Inflammatory macrophage (primary cell): Measurements from ENCODE around the gene CYGB.
A peak's percentile ranks its signal among the peaks of the same experiment; 100 is the strongest.

Experiments
- DNase-seq, 2 donors: peaks; one replicate each; pipeline ENCODE4 v3.0.0-alpha.2; 2020 to 2022
- total RNA-seq, 18 experiments: gene quantifications; one replicate each; lab custom pipeline; 2026; ENCODE audit warnings: mixed read lengths in 6 of 18, inconsistent platforms in 2 of 18; lab: John Stamatoyannopoulos, UW

The CYGB gene
- total RNA-seq = 0.35 to 32.6 (median 2.5) reads per million in 18 experiments

DNA sequence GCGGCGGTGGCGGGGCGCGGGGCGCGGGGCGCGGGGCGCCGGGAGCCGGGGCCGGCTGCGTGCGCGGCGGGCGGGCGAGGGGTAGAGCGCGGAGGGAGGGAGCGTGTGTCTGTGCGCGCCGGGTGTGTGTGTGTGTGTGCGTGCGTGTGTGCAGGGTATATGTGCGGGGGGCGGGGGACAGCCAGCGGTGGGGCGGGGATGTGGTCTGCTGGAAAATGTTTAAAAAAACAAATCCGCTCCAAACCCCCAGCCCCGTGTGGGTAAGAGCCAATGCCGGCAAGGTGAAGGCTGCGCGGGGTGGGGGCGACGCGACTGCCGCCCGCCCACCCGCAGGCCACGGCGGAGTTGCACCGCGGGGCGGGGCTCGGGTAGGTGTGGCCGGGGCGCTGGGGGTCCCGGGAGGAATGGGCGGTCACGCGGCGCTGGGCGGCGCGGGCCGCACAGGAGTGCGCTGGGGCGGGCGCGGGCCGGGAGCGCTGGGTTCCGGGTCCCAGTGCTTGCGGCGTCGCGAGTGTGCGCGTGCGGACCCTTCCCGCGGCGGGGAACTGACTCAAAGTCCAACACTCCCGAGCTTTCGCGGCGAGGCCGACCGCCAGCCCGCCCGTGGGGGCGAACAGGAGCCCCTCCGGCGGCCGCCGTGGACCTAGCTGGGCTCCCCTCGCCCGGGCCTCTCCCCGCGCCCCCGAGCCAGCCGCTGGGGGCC is at the start of gene CYGB:
CYGB (minus strand) TSS at position 132 of the 703 bp plus-strand sequence. CDS start 167 bp downstream, outside the sequence.
- DNase-seq = peak in 1 of 2 donors; percentile 19

- DNase-seq = no peak
These were observed 49.4 kb upstream of the CYGB start for GRCh38 chr17:76586741-76587487.

DNA sequence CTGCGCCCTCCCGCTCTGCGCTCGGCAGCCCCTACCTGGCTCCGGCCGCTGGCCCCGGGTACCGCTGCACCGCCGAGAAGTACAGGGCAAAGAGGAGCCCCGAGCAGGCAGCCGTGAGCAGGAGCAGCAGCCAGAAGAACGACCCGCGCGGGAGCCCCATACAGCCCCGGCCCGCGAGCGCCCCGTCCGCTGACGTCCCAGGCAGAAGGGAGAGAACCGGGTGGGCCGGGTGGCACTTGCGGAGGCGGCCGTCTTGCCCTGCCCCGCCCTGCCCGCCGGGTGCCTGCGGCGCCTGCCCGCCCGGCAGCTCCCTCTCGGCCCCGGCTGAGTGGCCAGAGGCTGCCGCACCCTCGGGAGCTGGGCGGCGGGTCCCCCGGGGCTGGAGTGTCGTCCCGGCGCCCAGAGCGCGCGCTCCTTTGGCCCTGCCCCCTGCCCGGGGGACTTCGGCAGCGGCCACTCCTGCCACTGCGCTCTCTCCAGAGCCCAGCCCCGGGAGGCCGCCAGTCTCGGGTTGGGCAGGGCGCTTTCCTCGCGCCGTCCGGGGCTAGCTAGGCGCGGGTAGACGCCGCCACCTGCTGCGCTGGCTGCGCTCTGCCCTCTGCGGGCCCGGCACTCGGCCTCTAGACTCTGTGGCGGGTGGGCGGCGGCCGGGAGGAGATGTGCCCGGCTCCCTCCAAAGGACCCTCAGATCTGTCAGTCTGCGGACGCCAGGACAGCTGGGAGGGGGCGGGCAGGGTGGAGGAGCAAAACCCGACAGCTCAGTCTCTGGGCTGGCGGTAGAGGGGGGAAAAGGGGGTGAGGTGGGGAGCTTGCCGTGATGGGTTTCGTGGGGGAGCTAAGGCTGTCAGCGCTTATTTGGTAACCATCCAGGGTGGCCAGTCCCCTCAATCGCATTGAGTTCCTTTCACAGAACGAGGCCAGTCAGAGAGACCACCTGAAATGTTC is 48.4 kb upstream of the CYGB start, which contains the start of gene ST6GALNAC2:
ST6GALNAC2 (minus strand) TSS at position 212 of the 945 bp plus-strand sequence; CDS start at position 160, 52 bp downstream.
- peak; percentile 65 to 75 for DNase-seq

- peak; percentile 17 to 37 for DNase-seq
These were observed 47.6 kb upstream of the CYGB start for GRCh38 chr17:76585033-76585648.

- DNase-seq = no peak
These were observed 47.0 kb upstream of the CYGB start for GRCh38 chr17:76584427-76585032.

- DNase-seq = no peak
These were observed 45.2 kb upstream of the CYGB start for GRCh38 chr17:76582660-76583059.

DNA sequence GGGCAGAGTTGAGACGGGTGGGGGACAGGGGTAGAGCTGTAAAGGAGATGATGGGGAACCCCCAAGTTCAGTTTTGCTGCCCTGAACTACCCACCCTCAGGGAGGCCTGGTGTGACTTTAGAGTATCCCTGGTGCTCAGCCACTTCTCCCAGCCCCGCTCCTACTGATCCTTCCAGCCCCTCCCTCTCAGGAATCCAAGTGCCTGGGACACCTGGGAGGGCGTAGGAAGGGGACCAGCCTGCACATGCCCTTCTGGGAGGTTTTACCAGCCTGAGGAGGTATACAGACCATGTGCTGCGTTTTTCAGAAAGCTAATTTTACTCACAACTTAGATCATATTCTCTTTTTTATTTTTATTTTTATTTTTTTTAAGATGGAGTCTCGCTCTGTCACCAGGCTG is 44.0 kb upstream of the CYGB start:
- DNase-seq = no peak

GRCh38 chr17:76579281-76579680 is 41.8 kb upstream of the CYGB start:
- DNase-seq = peak; percentile 26 to 53

DNA sequence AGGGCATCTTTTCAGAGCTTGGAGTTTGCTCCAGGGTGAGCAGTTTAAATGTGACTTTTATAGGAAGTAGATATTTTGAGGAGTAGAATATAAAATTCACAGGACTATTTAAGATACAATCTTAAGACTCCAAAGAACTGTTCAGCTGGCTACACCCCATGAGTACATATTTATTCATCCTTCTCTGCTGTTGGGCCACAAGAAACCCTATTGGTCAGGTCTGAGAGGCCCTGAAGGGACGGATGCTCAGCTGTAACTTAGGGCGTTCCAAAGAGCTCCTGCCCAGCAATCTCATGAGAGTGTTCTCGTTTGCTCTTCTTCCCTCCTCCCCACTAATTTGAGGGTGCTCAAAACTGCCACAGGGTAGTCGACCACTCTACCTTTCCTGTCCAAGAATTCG is 40.9 kb upstream of the CYGB start:
- no peak for DNase-seq

DNA sequence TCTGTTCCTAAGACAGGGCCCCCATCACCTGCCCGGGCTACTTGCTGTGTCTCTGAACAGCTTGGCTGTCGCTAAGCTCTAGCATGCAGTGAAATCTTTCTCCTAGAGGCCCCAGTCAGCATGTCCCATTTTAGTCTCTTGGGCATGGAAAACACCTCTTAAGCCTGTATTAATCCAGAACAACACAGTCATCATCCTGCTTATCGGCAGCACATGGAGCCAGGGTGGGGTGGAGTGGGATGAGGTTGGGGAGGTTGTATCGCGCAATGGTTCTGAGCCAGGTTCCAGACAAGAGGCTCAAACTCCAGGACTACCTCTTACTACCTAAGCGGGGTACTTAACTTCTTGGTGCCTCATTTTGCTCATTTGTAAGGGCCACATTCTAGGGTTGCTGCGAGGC is 40.4 kb upstream of the CYGB start:
- no peak for DNase-seq

DNA sequence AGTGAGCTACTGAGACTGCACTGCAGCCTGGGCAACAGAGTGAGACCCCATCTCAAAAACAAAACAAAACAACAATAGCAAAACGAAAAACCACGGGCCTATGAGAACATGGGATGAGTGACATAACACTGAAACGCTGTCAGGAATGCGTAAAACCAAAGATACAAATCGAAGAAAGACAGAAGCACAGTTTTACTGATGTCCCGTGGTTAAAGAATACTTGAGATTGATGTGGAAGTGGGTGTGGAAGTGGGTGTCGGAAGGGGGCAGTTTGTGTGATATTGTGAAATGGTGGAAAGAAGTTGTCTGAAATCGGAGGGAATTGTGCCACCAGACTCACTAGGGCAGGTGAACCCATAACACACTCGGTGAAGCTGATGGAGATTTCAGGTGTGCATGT is 38.7 kb upstream of the CYGB start:
- DNase-seq = no peak

DNA sequence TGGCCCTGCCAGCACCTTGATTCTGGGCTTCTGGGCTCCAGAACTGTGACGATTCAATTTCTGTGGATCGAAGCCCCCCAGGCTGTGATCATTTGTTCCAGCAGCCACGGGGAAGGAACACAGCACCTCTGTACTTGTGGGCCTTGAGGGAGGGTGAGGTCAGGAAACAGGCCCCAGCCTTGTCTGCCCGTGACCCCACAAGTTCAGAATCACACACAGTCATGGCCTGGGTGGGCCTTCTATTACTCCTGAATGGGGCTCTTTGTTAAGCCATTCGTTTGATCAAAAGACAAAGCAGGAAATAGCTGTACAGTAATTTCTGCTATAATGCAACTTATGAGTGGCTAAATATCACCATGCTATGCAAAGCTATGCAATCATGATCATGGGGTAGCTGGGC is 38.1 kb upstream of the CYGB start:
- no peak for DNase-seq

GRCh38 chr17:76574166-76574565 is 36.7 kb upstream of the CYGB start:
- no peak for DNase-seq

DNA sequence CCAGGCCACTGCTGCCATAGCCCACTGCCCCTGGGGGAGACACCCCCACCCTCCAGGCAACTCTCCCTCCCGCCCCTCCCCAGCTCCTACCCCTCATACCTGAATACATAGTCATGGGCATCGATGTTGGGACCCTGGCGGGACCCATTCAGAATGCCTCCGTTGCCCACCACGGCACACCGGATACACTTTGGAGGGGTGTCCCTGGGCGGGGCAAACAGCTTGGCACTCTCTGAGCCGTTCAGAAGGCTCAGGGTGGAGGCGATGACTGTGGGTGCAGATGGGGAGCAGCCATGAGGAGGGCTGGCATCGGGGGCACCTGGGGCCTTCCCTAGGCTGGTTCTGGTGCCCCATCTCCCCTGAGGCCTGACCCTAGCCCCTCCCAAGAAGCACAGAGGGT is 35.6 kb upstream of the CYGB start:
- DNase-seq = no peak

DNA sequence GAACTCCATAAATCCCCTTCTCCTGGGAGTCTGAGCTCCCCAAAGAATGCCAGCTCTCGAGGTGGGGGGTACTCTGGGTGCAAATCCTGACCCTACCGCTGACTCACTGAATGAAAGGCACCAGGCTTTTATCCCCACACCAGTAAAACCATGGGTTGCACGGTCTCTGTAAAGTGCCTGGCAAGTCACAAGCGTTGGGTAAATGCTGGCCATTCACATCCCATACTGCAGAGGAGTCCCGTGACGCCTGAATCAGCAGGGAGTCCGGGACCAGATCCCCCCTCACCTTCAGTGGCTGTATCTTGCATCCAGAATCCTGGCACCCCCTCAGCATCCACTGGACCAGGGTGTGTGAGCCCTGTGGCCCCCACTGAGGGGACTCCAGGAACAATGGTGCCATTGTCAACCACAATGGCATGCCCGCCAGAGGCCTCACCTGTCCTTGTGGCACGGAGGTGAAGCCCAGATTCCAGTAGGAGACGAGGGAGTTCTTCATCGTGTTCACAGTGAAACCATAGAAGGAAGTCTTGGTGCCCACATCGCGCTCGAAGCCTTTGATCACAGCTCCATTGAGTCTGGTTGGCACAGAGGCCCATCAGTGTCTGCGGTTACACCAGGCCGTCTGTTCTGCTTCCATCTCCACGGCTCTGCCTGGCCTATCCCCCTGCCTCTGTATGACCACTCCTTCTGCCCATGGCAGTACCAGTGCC is 34.8 kb upstream of the CYGB start:
- DNase-seq = no peak

GRCh38 chr17:76570877-76571471 is 33.5 kb upstream of the CYGB start:
- DNase-seq = no peak

- DNase-seq = no peak
These were observed 32.9 kb upstream of the CYGB start for GRCh38 chr17:76570457-76570856.

DNA sequence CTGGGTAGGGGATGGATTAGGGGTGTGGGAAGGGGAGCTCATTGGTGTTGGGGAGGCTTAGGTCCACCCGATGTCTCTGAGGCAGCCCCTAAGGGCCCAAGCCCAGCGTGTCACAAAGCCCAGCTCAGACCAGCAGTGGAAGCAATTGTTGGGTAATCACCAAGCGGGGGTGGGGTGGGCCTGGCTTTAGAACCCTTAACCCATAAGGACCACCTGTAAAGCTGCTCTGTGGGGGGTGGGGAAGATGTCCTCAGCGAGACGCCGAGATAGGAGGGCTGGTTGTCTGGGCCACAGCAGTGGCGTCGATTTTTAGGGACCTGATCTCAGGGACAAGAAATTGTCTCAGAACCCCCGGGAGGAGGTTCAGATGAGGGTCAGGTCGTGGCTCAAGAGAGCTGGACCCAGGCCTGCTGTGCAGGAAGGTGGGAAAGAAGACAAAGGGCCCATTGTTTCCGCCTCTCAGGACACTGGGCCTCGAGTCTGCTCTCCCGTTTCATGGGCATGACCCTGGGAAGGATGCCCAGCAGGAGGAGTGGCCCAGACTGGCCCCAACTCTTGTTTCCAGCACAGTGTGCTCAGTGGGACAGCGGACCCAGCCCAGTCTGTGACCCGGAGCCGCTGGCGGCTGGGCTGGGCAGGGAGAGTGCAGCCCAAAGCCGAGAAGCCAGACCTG is 32.2 kb upstream of the CYGB start:
- no peak for DNase-seq

GRCh38 chr17:76568811-76569221 is 31.3 kb upstream of the CYGB start:
- DNase-seq = no peak
